Epithelial cell of alveolus of lung (primary cell): ENCODE measurements around the gene SLMAP. TPM values are rescaled to one million over a fixed set of nuclear protein-coding genes. Genes with fewer than 3 reads are reported as not detected.

Source experiments
- total RNA-seq: library from RNA; depleted of rRNA; stranded (reverse); fragments of >200 nt; gene quantifications from 2 replicates; pipeline ENCODE4 v1.2.1, GENCODE V29; 2015

SLMAP gene
- total RNA-seq: 35.4 and 64.0 TPM in 2 replicates

GRCh38 chr3:57755741-57756527, at the start of gene SLMAP:
SLMAP (plus strand) TSS chr3:57756309; CDS start chr3:57757652, 1,343 bp downstream.

Other genes with a start within 250 kb of the SLMAP start
- gene DNAH12, start 212.0 kb upstream of the SLMAP start, total RNA-seq: under 0.01 TPM in 1 of 2 replicates, not detected in the other
- 16.1 and 19.1 TPM in 2 replicates for gene PDE12, start 200.0 kb upstream of the SLMAP start, total RNA-seq
- 226 and 343 TPM in 2 replicates for gene ARF4, start 159.0 kb upstream of the SLMAP start, total RNA-seq
- 9.8 and 16.4 TPM in 2 replicates for gene DENND6A, start 63.2 kb upstream of the SLMAP start, total RNA-seq